HG02642 (cell line): ENCODE results near the gene ZNF511.

Experiments used
- ATAC-seq: cut with Tn5 transposase; IDR thresholded peaks from one replicate; pipeline ENCODE4 v1.9.1; 2021; ENCODE audit warnings: mild to moderate bottlenecking; ENCODE audit not compliant: unreplicated experiment, poor library complexity

Gene ZNF511

DNA sequence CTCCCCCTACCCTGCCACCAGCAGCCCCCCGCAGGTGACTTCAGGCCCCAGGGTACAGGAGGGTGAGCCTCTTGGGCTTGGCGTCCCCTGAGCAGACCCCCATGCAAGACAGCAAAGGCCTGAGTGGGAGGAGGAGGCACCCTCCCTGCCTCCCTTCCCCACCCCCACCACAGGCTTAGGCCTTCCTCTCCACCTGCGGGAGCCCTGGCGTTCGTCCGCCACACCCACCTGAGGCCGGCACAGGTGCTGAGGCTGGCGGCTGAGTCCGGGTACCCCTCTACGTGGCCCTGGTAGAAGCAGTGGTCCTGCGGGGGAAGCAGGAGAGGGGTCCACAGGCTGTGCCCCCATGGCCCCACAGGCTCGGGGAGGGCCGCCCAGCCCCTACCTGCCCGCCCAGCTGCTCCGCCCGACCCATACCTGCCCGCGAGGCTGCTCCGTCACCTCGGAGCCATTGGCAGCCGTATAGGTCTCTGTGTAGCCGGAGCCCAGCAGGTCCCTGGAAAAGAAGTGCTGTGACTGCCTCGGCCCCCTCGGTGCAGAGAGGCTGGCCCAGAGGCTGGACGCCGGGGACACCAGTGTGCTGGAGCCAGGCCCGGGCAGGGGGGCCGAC, 35.1 kb upstream of the ZNF511 start:
- no peak for ATAC-seq

- ATAC-seq, result peak; percentile 59
These were observed 33.7 kb upstream of the ZNF511 start for GRCh38 chr10:133274751-133275683.

DNA sequence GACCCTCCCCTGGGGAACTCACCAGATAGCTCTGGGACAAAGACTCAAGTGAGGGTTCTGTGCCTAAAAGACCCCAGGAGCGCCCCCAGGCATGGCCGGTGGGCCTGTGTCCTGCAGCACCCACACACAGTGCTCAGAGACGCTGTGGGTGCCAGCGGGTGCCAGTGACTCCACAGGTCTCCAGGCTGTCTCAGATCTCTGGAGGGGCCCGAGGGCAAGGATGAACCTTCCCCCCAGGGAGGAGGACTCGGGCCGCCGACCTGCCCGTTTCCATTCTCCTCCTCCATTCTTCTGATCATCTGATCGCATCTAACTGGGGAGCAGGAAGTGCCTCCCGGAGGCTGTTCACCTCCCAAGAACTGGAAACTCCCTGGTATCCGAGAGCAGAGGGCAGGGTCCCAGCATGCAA, 33.0 kb upstream of the ZNF511 start:
- ATAC-seq, result peak; percentile 32

GRCh38 chr10:133276100-133276434, 32.6 kb upstream of the ZNF511 start:
- no peak for ATAC-seq

DNA sequence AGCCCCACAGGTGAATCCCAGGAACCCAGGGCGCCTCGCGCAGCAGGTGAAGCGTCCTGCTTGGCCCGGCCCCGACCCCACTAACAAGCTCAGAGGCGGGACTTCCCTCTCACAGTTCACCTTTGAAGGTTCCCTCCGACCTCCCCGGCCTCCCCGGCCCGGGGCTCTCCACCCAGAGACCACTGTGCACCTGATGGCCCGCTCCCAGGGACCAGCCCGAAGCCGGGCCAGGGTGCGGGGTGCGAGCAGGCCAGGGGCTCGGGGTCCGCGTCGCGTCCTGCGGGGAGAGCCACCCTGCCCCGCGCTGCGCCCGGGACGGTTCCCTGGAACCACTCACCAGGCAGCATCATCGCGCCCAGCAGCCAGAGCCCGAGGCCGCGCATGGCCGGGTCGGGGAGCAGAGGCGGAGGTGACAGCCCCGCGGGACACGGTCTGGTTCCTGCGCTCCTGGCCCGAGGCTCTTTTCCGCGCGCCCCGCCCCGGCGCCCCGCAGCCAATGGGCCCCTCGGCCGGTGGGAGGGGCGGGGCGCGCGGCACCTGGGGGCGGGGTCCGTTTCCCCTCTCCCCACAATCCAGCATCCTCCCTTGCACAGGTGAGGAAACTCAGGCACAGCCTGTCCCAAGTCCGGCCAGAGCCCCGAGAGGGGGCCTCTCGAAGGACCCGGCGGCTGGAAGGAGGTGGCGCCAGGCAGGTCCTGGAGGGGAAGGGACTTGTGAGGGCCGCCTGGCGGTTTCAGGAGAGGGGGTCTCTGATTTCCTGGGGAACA, 32.1 kb upstream of the ZNF511 start, which contains the start of gene ADAM8:
TSS of gene ADAM8 (minus strand) at position 434 of the 767 bp plus-strand sequence. CDS start at position 383, 51 bp downstream.
- ATAC-seq, result peak; percentile 41

DNA sequence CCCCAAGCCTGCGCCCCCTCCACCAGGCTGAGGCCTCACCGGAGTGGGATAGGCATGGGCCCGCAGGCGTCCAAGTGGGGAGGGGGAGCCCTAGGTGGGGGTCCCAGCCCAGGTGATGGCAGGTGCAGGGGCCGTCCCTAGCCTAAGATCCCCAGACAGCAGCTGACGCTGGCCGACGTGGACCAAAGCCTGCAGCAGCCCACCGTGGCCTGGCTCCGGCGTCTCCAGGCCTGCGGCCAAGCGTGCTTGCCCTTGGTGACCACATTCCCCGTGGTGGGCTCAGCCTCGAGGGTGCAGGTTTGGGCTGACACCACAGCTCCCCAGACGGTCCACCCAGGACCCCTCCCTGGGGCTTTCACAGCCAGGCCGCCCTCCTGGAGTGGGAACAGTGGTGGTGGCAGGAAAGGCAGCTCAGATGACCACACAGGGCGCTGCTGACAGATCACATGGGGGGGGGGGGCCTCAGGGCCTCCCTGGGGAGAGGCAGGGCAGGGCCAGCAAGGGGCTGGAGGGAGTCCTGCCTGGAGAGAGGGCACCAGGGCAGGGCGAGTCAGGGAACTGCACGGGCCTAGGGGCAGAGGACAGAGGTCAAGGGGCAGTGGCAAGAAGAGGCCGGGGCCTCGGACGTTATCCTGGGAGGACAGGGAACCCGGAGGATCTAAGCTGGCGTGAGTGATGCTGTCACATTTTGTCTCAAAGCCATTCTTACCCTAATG, 31.3 kb upstream of the ZNF511 start:
- ATAC-seq, result no peak

- ATAC-seq, result no peak
These were observed 30.6 kb upstream of the ZNF511 start for GRCh38 chr10:133277993-133278576.

DNA sequence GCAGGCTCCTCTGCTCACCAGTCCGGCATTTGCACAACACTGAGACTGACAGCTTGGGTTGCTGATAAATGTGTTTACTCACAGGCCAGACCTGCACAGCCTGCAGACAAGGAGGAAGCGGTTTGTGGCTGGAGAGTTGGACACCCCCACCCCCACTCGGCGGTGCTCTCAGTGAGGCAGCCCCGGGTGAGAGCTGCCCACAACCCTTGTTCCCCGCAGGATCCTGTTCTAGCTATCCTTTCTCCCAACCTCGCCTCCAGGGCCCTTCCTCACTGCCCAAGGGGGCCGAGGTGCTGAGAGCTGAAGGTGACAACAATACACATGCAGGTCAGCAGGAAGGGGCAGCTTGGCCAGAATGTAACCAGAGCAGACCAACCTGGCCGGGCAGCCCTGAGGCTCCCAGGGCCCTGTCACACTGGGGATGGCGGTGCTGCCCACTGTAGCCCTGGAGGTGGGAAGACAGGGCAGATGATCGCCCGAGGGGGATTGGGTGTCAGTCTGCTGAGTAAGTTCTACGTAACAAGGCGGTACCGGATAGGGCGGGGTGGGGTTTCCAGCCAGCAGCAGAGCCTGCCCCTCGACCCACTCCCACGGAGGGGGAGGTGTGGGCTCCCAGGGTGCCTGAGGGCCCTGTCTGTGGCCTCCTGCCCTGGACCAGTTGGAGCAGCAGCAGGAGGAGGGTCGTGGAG, 30.0 kb upstream of the ZNF511 start:
- peak; percentile 31 for ATAC-seq

DNA sequence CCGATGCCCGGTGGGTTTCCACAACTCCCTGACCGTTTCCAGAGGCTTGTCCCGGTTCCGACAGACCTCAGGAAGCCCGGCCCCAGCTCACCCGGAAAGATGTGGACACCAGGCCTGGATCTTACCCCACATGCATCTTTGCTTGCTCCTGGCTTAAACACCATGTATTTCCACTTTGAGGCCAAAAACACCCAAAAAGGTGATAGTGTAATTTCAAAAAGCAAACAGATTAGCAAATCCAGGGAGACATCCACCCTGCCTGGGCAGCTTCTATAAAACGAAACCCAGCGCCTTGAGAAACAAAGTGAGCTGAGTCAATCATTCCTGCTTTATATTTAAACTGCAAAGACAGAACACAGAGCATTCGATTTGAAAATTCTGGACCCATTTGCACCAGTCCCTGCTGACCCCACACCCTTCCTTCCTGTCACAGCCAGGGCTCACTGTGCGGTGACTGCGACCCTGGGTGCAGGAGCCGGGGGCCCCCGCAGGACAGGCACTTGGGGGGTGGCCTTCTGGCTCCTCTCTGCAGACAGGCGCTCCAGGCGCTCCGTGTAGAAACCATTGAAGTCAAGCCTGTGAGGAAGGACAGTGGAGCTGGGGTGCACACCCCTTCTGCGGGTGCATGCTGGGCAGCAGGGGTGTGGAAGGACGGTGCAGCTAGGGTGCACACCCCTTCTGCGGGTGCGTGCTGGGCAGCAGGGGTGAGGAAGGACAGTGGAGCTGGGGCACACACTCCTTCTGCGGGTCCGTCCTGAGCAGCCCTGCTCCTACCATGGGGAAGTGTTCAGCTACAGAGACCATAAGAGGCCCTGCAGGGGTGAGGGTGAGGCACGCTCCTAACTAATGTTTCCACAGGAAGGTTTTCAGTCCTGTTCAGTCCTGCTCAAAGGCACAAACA, 29.1 kb upstream of the ZNF511 start:
- no peak for ATAC-seq

DNA sequence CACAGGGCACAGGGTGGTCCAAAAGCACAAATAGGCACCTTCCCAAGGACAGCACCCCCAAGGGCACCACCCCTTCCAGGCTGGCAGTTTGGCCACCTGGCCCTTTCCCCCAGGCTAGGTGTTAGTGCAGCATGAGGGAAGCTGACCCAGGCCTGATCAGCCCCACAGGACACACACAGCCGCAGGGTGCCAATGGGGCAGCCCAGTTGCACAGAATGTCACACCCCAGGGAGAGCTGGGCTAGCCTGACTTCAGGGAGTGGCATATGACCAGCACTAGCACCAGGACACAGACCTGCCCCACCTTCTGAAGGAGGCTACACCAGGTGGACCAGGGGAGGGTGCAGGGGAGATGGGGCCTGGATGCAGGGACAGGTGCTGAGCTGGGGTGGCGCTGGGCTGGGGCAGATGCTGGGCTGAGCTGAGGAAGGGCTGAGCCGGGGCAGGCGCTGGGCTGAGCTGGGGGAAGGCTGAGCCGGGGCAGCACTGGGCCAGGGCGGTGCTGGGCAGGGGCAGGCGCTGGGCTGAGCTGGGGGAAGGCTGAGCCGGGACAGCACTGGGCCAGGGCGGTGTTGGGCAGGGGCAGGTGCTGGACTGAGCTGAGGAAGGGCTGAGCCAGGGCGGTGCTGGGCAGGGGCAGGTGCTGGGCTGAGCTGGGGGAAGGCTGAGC, 28.2 kb upstream of the ZNF511 start:
- no peak for ATAC-seq

DNA sequence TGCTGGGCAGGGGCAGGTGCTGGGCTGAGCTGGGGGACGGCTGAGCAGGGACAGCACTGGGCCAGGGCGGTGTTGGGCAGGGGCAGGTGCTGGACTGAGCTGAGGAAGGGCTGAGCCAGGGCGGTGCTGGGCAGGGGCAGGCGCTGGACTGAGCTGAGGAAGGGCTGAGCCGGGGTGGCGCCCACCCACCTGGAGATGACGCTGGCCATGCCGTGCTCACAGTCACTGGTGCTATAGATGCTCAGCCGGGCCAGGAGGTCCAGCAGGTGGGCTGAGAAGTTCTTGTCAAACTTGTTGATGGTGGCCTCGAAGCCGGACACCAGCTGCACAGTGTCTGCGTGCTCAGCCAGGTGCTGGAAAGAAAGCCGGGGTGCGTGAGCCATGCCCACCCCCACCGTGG, 27.6 kb upstream of the ZNF511 start:
- ATAC-seq, result no peak

DNA sequence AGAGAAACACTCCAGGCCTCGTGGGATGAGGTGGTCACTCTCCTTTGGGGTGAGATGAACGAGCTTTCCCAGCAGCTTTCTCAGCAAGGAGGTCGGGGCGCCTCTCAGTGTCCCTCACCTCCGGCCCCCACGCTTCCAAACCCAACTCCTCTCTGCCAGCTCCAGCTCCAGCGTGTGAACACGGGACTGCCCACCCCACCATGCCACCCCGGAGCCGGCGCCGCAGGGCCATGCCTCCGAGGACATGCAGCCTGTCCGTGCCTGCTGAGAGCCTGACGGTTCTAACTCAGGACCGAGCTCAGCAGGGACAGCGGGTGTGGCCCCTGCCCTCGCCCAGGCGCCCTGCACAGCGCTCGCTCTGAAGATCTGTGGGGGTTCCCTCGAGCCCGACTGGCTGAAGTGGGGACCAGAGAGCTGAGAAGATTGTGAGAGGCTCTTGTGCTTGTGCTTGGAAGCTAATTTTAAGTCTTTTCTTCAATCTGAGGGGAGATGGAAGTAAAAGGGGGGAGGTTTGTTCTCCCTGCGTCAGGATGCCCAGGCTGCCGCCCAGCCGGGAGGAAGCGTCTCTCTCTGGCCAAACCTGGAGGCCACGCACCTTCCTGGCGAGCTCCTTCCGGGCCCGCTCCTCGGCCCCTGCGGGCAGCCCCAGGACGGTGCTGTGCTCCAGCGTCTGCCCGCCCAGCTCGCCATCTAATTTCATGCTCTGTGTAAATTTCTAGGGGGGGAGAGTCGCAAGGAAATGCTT, 26.9 kb upstream of the ZNF511 start:
- no peak for ATAC-seq

DNA sequence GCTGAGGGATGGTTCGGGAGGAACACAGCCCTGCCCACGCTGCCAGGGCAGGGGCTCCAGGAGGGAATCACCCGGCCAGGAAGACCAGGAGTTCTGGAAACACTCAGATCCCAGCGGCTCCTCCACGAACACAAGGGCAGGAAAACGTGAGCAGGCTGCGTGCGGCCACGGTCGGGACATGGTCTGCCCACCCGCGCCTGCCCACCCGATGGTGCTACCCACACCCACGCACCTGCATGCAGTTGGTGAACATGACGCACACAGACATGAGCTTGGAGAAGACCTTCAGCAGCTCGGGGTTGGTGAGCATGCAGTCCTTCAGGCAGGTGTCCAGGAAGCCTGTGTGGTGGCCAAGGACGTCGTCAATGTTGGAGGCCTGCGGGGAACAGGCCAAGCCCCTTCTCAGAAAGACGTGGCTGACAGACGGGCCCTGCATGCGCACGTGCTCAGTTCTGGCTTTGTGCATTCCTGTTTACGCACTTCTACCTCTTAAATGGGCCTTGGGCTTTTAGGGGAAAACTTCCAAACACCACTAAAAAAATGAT, 25.8 kb upstream of the ZNF511 start:
- ATAC-seq, result no peak

- ATAC-seq, result no peak
These were observed 24.8 kb upstream of the ZNF511 start for GRCh38 chr10:133283931-133284330.

- ATAC-seq, result no peak
These were observed 23.5 kb upstream of the ZNF511 start for GRCh38 chr10:133285217-133285616.

GRCh38 chr10:133286366-133286765, 22.3 kb upstream of the ZNF511 start:
- ATAC-seq, result no peak
